IMR-90 (cell line): ENCODE results near the gene ZNF665. TPM values are rescaled to one million over a fixed set of nuclear protein-coding genes. Genes with fewer than 3 reads are reported as not detected.

Experiments used
- ATAC-seq: fragments of 200-7000 bp; cut with Tn5 transposase; 2 replicates; pipeline ENCODE4 v1.9.1; 2020; ENCODE audit warnings: low read depth, mild to moderate bottlenecking, moderate library complexity
- BruUV-seq: library from RNA; stranded (reverse); fragments of 400-500 nt; replicated peaks from 2 replicates; lab custom pipeline; 2021; lab: Mats Ljungman, UMichigan
- CTCF ChIA-PET: fragments of 300-600 bp; formaldehyde crosslinking; extraction: SDS; loops from one replicate; lab custom pipeline; 2021; ENCODE audit warnings: antibody characterized with exemption; lab: Yijun Ruan, JAX
- POLR2A ChIA-PET: fragments of 300-600 bp; sonication (Branson Sonifier 250); formaldehyde crosslinking; loops from one replicate; lab custom pipeline; 2022; ENCODE audit warnings: antibody characterized with exemption; ENCODE audit not compliant: unreplicated experiment; lab: Charles Lee
- DNase-seq: peaks from one replicate; pipeline ENCODE4 v3.0.0; 2013
- H2AFZ ChIP-seq: replicated peaks from 2 replicates; pipeline ENCODE3; 2013; ENCODE audit warnings: low read length, mild to moderate bottlenecking; ENCODE audit not compliant: poor library complexity
- H2AK5ac ChIP-seq: 2 replicates; pipeline ENCODE4 v1.6.1; 2013; ENCODE audit warnings: low read depth, low read length, inconsistent platforms
- H2AK9ac ChIP-seq: replicated peaks from 2 replicates; pipeline ENCODE3; 2013; ENCODE audit warnings: mild to moderate bottlenecking, low read depth, low read length, moderate library complexity; ENCODE audit not compliant: poor library complexity
- H2BK120ac ChIP-seq: 2 replicates; pipeline ENCODE4 v1.6.1; 2013; ENCODE audit warnings: low read depth, low read length, inconsistent platforms
- H2BK15ac ChIP-seq: 3 replicates; pipeline ENCODE4 v1.6.1; 2013; ENCODE audit warnings: low read depth, low read length, inconsistent platforms
- H2BK20ac ChIP-seq: 2 replicates; pipeline ENCODE4 v1.6.1; 2013; ENCODE audit warnings: low read depth, mild to moderate bottlenecking, inconsistent platforms, low read length, moderate library complexity
- H2BK5ac ChIP-seq: 2 replicates; pipeline ENCODE4 v1.6.1; 2013; ENCODE audit warnings: mild to moderate bottlenecking, low read depth, low read length, inconsistent platforms; ENCODE audit not compliant: poor library complexity, severe bottlenecking
- H3K14ac ChIP-seq: replicated peaks from 2 replicates; pipeline ENCODE4 v1.6.1; 2013; ENCODE audit warnings: low read depth, low read length, inconsistent platforms
- H3K18ac ChIP-seq: 2 replicates; pipeline ENCODE4 v1.6.1; 2013; ENCODE audit warnings: low read depth, low read length, control low read depth
- H3K23ac ChIP-seq: 2 replicates; pipeline ENCODE4 v1.6.1; 2013; ENCODE audit warnings: low read depth, low read length, inconsistent platforms
- H3K27ac ChIP-seq: 2 replicates; pipeline ENCODE4 v1.5.1; 2013; ENCODE audit warnings: mild to moderate bottlenecking, control low read depth, low read length; ENCODE audit not compliant: insufficient read depth
- H3K27me3 ChIP-seq: 2 replicates; pipeline ENCODE4 v1.6.1; 2013; ENCODE audit warnings: low read length; ENCODE audit not compliant: control insufficient read depth, insufficient read depth
- H3K36me3 ChIP-seq: 2 replicates; pipeline ENCODE4 v1.6.1; 2013; ENCODE audit warnings: low read length, mixed read lengths; ENCODE audit not compliant: control insufficient read depth, insufficient read depth
- H3K4ac ChIP-seq: 2 replicates; pipeline ENCODE4 v1.6.1; 2013; ENCODE audit warnings: low read depth, low read length, inconsistent platforms
- H3K4me1 ChIP-seq: 2 replicates; pipeline ENCODE4 v1.6.1; 2013; ENCODE audit warnings: low read length, mixed read lengths; ENCODE audit not compliant: control insufficient read depth, insufficient read depth
- H3K4me2 ChIP-seq: 2 replicates; pipeline ENCODE4 v1.6.1; 2013; ENCODE audit warnings: low read depth, mild to moderate bottlenecking, control low read depth, low read length, moderate library complexity
- H3K4me3 ChIP-seq: 2 replicates; pipeline ENCODE4 v1.5.1; 2013; ENCODE audit warnings: low read depth, mild to moderate bottlenecking, control low read depth, low read length, moderate library complexity; ENCODE audit not compliant: insufficient read depth
- H3K56ac ChIP-seq: 2 replicates; pipeline ENCODE4 v1.6.1; 2013; ENCODE audit warnings: low read length, inconsistent platforms; ENCODE audit not compliant: insufficient read depth; ENCODE audit errors: extremely low read depth
- H3K79me1 ChIP-seq, 2 experiments: 2 replicates each; pipeline ENCODE4 v1.6.1; 2013; ENCODE audit warnings: low read length in 2 of 2, inconsistent platforms in 1 of 2, low read depth in 1 of 2
- H3K9ac ChIP-seq: 2 replicates; pipeline ENCODE4 v1.6.1; 2013; ENCODE audit warnings: low read depth, low read length, control low read depth
- H3K9me1 ChIP-seq: 2 replicates; pipeline ENCODE4 v1.6.1; 2013; ENCODE audit warnings: low read length, inconsistent platforms; ENCODE audit not compliant: insufficient read depth
- H3K9me3 ChIP-seq: 2 replicates; pipeline ENCODE4 v1.6.1; 2013; ENCODE audit warnings: low read length; ENCODE audit not compliant: control insufficient read depth, insufficient read depth
- H4K20me1 ChIP-seq: 2 replicates; pipeline ENCODE4 v1.6.1; 2013; ENCODE audit warnings: low read length, inconsistent platforms; ENCODE audit not compliant: insufficient read depth
- H4K5ac ChIP-seq: 2 replicates; pipeline ENCODE4 v1.6.1; 2013; ENCODE audit warnings: mild to moderate bottlenecking, low read depth, low read length, control low read depth
- H4K8ac ChIP-seq, 2 experiments: 2 replicates each; pipeline ENCODE4 v1.6.1; 2013; ENCODE audit warnings: low read depth in 2 of 2, low read length in 2 of 2, control low read depth in 1 of 2, inconsistent platforms in 1 of 2
- H4K91ac ChIP-seq: 2 replicates; pipeline ENCODE4 v1.6.1; 2013; ENCODE audit warnings: low read depth, low read length, inconsistent platforms; ENCODE audit not compliant: insufficient read depth
- CEBPB ChIP-seq: IDR thresholded peaks from 2 replicates; pipeline ENCODE4 v1.6.1; 2012; ENCODE audit warnings: low read depth, low read length, improper control_type of control experiment
- FOS ChIP-seq: fragments of 150-350 bp; IDR thresholded peaks from 2 replicates; pipeline ENCODE4 v1.6.1; 2016; ENCODE audit warnings: low read depth, low read length
- MAFK ChIP-seq: IDR thresholded peaks from 2 replicates; pipeline ENCODE4 v1.6.1; 2012; ENCODE audit warnings: low read depth, low read length, improper control_type of control experiment
- MAZ ChIP-seq: IDR thresholded peaks from 2 replicates; pipeline ENCODE4 v1.6.1; 2012; ENCODE audit warnings: low read depth, mild to moderate bottlenecking, low read length, improper control_type of control experiment, moderate library complexity, borderline replicate concordance
- NFE2L2 ChIP-seq: fragments of 150-350 bp; IDR thresholded peaks from 2 replicates; pipeline ENCODE4 v1.6.1; 2016; ENCODE audit warnings: low read depth, mild to moderate bottlenecking, low read length
- RAD21 ChIP-seq: IDR thresholded peaks from 2 replicates; pipeline ENCODE4 v1.6.1; 2012; ENCODE audit warnings: low read length, improper control_type of control experiment
- WGBS, 2 experiments: methylation state at CpG; one replicate each; pipeline versions ENCODE4 v1.1.5 to v1.1.7; 2013; ENCODE audit warnings: missing lambda C conversion rate in 2 of 2; ENCODE audit not compliant: insufficient read length in 1 of 2; ENCODE audit errors: extremely low coverage in 2 of 2; 5-methylcytosine and 5-hydroxymethylcytosine counted together
- dilution Hi-C: fragments of 300-500 bp; cut with HindIII; formaldehyde crosslinking; loops from one replicate; pipeline ENCODE4 v1.14.3; 2018; ENCODE audit warnings: low sequenced_read_pairs; ENCODE audit not compliant: unreplicated experiment
- in situ Hi-C: fragments of 300-500 bp; cut with MboI; formaldehyde crosslinking; loops from 3 replicates; pipeline ENCODE4 v1.14.3; 2019; ENCODE audit warnings: low sequenced_read_pairs, inconsistent platforms, mixed read lengths
- intact Hi-C: fragments of 100-400 bp; cut with micrococcal nuclease; formaldehyde crosslinking; loops from 2 replicates; pipeline ENCODE4 v1.10.0; 2022
- polyA plus RNA-seq, 3 experiments: library from polyadenylated mRNA; depleted of rRNA; stranded (reverse); fragments of >200 nt; gene quantifications; 2 replicates each; pipeline ENCODE4 v1.2.3, GENCODE V29; 2012; ENCODE audit warnings: low replicate concordance in 1 of 3
- total RNA-seq: library from RNA; depleted of rRNA; stranded (reverse); fragments of >200 nt; gene quantifications from 2 replicates; pipeline ENCODE4 v1.2.3, GENCODE V29; 2012

ZNF665 gene
- total and polyA plus RNA-seq, 2 of the 4 experiments (the other 2 are of a cell fraction): 2.0 to 3.0 TPM

DNA sequence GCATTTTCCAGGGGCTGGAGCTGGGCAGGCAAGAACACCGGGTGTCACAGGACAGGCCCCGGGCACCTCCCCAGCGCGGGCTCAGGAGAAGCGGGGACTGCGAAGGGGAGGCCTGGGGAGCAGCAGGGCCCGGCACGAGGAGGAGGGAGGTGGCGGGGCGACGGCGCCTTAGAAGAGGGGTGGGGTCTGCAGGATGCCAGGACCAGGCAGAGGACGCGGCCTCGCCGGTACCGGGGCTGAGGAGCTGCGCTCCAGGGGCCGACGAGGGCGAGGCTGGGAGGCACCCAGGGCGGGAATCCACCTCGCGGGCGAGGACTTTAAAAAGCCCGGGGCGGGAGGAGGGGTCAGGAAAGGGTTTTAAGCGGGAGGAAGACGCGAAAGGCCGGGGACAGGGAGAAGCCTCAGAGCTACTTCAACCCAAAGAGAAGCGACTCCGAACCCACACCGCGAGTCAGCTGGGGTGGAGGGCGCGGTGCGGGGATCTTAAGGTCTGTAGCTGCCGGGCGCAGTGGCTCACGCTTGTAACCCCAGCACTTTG is 35.0 kb downstream of the ZNF665 start:
- Histone ChIP-seq H2BK120ac (no peak overlapping the region), H3K4ac (no peak overlapping the region), H4K20me1 (no peaks in the 10 kb centered on the region), H3K4me2 (peak overlapping the region; percentile 94), H2BK20ac (no peak overlapping the region), H3K14ac (no peak overlapping the region), H3K79me1 (peaks cover 10 to 28% of the 10 kb centered on the region in 2 experiments; a peak in 3 of 4 replicates), H4K5ac (no peak overlapping the region), H3K36me3 (peaks cover 8% of the 10 kb centered on the region), H4K8ac (no peak overlapping the region), H4K91ac (no peak overlapping the region; the same call in 1 of the 2 replicates), H3K4me1 (peaks cover 2% of the 10 kb centered on the region; the same call in 1 of the 2 replicates), H3K9ac (peak overlapping the region; percentile 67), H3K9me3 (peaks cover 8% of the 10 kb centered on the region), H2AK5ac (no peak overlapping the region), H3K9me1 (no peaks in the 10 kb centered on the region), H2AK9ac (peak overlapping the region; percentile 84), H2AFZ (peak overlapping the region; percentile 91), H2BK15ac (no peak overlapping the region), H3K23ac (peak overlapping the region; percentile 78; the same call in 1 of the 2 replicates), H2BK5ac (no peak overlapping the region), H3K56ac (no peak overlapping the region), H3K27me3 (no peaks in the 10 kb centered on the region), H3K4me3 (peak overlapping the region; percentile 59), H3K27ac (peak overlapping the region; percentile 52; the same call in 1 of the 2 replicates), H3K18ac (no peak overlapping the region)
- dilution Hi-C loops: no loop called here
- ChIA-PET POLR2A (no interaction called here), CTCF (interaction anchor here (1.0 kb wide), 1 partner anchor 16 kb away, joined by 3 read pairs; no protein-coding TSS in a partner anchor)
- TF ChIP-seq MAFK (no peak), FOS (no peak), NFE2L2 (no peak), MAZ (0 out of 2 replicates have a peak, but pooled peaks have one; percentile 22), RAD21 (no peak), CEBPB (no peak)
- peak; percentile 15 for DNase-seq
- WGBS, 2 experiments: 2% methylated on average over 15 of the region's 41 CpGs; no CpG with 5 or more reads in 1 of the 2 experiments
- ATAC-seq: peak; percentile 36
- no TSS peak for BruUV-seq
- intact Hi-C loops: loop anchor here (2.0 kb wide), 1 partner anchor 55 kb away; the partner anchor contains the start of gene ZNF160
- in situ Hi-C loops: no loop called here
